H1 (cell line): ENCODE results near the gene PYGL. TPM values are rescaled to one million over a fixed set of nuclear protein-coding genes. Genes with fewer than 3 reads are reported as not detected.

Experiments
- YY1 ChIP-seq: IDR thresholded peaks from 2 replicates; pipeline ENCODE4 v1.6.1; 2011; ENCODE audit warnings: low read depth, mild to moderate bottlenecking, low read length
- polyA plus RNA-seq, 7 experiments: library from polyadenylated mRNA; depleted of rRNA in 3 of 7; stranded (reverse) in 5 of 7; unstranded in 2 of 7; fragments of >200 nt in 5 of 7; fragments of 200-250 nt in 2 of 7; gene quantifications; 1 replicate in 5 of 7; 2 replicates in 1 of 7; 4 replicates in 1 of 7; pipeline versions ENCODE4 v1.2.1 to v1.2.3, GENCODE V29; 2011 to 2013; ENCODE audit warnings: missing spikeins in 2 of 7, mixed read lengths in 2 of 7
- total RNA-seq: library from RNA; stranded (reverse); fragmentation: NEBNext Ultra II Directional; extraction: Animal tissue kit (Norgen Biotek cat#: 25700); gene quantifications from 2 replicates; pipeline ENCODE4 v1.2.1, GENCODE V29; 2021
- TF ChIP-seq, protein P1 (sequence below): fragments of 300-600 bp; sonication (generic); IDR thresholded peaks from 2 replicates; pipeline ENCODE4 v1.7.1; 2012; ENCODE audit warnings: low read length, moderate library complexity, mild to moderate bottlenecking, inconsistent platforms; ENCODE audit not compliant: insufficient replicate concordance

PYGL gene
- total and polyA plus RNA-seq, 2 of the 8 experiments (the other 6 are each of a cell fraction or from before 2014, with no cell fraction given), result 26.1 to 50.5 TPM

DNA sequence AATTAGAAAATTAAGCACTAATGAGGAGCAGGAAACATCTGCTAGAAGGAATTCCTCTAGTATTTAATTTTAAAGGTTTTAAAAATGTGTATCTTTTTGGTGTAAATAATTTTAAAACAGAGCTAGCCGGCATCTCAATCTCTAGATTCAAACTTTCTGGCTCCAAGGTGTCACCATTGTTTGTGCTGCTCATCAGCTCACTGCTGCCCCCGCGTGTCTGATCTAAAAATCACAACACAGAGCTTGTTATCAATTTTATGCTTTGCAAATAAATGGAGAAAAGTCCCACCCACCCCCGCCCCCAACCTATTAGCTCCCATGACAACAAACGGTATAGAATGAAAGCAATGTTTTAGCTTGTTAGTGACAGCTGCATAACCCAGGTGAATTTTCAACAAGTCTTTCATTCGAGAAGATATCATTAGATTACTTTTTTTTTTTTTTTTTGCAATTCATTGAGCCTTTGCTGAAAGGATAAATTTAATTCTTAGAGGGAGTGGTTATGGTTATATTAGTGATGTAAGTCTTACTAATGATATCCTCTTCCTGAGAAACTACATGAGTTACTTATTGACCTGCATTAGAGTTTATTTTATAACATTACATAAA, 83.7 kb downstream of the PYGL start (continued):
- TF ChIP-seq, protein P1, sequence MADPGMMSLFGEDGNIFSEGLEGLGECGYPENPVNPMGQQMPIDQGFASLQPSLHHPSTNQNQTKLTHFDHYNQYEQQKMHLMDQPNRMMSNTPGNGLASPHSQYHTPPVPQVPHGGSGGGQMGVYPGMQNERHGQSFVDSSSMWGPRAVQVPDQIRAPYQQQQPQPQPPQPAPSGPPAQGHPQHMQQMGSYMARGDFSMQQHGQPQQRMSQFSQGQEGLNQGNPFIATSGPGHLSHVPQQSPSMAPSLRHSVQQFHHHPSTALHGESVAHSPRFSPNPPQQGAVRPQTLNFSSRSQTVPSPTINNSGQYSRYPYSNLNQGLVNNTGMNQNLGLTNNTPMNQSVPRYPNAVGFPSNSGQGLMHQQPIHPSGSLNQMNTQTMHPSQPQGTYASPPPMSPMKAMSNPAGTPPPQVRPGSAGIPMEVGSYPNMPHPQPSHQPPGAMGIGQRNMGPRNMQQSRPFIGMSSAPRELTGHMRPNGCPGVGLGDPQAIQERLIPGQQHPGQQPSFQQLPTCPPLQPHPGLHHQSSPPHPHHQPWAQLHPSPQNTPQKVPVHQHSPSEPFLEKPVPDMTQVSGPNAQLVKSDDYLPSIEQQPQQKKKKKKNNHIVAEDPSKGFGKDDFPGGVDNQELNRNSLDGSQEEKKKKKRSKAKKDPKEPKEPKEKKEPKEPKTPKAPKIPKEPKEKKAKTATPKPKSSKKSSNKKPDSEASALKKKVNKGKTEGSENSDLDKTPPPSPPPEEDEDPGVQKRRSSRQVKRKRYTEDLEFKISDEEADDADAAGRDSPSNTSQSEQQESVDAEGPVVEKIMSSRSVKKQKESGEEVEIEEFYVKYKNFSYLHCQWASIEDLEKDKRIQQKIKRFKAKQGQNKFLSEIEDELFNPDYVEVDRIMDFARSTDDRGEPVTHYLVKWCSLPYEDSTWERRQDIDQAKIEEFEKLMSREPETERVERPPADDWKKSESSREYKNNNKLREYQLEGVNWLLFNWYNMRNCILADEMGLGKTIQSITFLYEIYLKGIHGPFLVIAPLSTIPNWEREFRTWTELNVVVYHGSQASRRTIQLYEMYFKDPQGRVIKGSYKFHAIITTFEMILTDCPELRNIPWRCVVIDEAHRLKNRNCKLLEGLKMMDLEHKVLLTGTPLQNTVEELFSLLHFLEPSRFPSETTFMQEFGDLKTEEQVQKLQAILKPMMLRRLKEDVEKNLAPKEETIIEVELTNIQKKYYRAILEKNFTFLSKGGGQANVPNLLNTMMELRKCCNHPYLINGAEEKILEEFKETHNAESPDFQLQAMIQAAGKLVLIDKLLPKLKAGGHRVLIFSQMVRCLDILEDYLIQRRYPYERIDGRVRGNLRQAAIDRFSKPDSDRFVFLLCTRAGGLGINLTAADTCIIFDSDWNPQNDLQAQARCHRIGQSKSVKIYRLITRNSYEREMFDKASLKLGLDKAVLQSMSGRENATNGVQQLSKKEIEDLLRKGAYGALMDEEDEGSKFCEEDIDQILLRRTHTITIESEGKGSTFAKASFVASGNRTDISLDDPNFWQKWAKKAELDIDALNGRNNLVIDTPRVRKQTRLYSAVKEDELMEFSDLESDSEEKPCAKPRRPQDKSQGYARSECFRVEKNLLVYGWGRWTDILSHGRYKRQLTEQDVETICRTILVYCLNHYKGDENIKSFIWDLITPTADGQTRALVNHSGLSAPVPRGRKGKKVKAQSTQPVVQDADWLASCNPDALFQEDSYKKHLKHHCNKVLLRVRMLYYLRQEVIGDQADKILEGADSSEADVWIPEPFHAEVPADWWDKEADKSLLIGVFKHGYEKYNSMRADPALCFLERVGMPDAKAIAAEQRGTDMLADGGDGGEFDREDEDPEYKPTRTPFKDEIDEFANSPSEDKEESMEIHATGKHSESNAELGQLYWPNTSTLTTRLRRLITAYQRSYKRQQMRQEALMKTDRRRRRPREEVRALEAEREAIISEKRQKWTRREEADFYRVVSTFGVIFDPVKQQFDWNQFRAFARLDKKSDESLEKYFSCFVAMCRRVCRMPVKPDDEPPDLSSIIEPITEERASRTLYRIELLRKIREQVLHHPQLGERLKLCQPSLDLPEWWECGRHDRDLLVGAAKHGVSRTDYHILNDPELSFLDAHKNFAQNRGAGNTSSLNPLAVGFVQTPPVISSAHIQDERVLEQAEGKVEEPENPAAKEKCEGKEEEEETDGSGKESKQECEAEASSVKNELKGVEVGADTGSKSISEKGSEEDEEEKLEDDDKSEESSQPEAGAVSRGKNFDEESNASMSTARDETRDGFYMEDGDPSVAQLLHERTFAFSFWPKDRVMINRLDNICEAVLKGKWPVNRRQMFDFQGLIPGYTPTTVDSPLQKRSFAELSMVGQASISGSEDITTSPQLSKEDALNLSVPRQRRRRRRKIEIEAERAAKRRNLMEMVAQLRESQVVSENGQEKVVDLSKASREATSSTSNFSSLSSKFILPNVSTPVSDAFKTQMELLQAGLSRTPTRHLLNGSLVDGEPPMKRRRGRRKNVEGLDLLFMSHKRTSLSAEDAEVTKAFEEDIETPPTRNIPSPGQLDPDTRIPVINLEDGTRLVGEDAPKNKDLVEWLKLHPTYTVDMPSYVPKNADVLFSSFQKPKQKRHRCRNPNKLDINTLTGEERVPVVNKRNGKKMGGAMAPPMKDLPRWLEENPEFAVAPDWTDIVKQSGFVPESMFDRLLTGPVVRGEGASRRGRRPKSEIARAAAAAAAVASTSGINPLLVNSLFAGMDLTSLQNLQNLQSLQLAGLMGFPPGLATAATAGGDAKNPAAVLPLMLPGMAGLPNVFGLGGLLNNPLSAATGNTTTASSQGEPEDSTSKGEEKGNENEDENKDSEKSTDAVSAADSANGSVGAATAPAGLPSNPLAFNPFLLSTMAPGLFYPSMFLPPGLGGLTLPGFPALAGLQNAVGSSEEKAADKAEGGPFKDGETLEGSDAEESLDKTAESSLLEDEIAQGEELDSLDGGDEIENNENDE, result no peak
- no peak; the same call in 1 of the 2 replicates for TF ChIP-seq YY1
